Measurements from ENCODE around the gene TLR5. TPM values are rescaled to one million over a fixed set of nuclear protein-coding genes. Genes with fewer than 3 reads are reported as not detected.

TLR5 gene
- total and polyA plus RNA-seq, 3 donors from 2014 or later, result 4.2 to 13.8 (median 5.4) TPM

GRCh38 chr1:223097713-223098112 is 45.3 kb downstream of the TLR5 start:
- Histone ChIP-seq H3K4me1 (no peaks in the 10 kb centered on the region), H3K27ac (no peak overlapping the region), H3K27me3 (no peaks in the 10 kb centered on the region), H3K4me3 (no peak overlapping the region), H3K36me3 (ENCODE audit: low read depth, missing control alignments) (no peaks in the 10 kb centered on the region), H3K9me3 (no peaks in the 10 kb centered on the region)
- WGBS, 2 donors, result 78 to 80% methylated on average over 1 of the region's 1 CpG
- intact Hi-C loops (cut with DNase I; ENCODE audit: low total_unique reads), result no loop called here
- TF ChIP-seq POLR2A (IDR thresholded peaks at IDR 0.05), result no peak
- no peak for TF ChIP-seq CTCF (IDR thresholded peaks at IDR 0.05)
- DNase-seq, result no peak

GRCh38 chr1:223095870-223096269 is 47.2 kb downstream of the TLR5 start:
- Histone ChIP-seq H3K9me3 (no peaks in the 10 kb centered on the region), H3K36me3 (ENCODE audit: low read depth, missing control alignments) (no peaks in the 10 kb centered on the region), H3K4me3 (no peak overlapping the region), H3K4me1 (no peaks in the 10 kb centered on the region), H3K27ac (no peak overlapping the region), H3K27me3 (no peaks in the 10 kb centered on the region)
- WGBS, 2 donors, result 83 to 91% methylated on average over 4 of the region's 4 CpGs
- TF ChIP-seq POLR2A (IDR thresholded peaks at IDR 0.05) (no peak), CTCF (IDR thresholded peaks at IDR 0.05) (no peak)
- DNase-seq, result no peak
- intact Hi-C loops (cut with DNase I; ENCODE audit: low total_unique reads), result no loop called here

GRCh38 chr1:223091896-223092295 is 51.2 kb downstream of the TLR5 start:
- Histone ChIP-seq H3K36me3 (ENCODE audit: low read depth, missing control alignments) (no peaks in the 10 kb centered on the region), H3K4me3 (no peak overlapping the region), H3K9me3 (no peaks in the 10 kb centered on the region), H3K4me1 (peaks cover 5% of the 10 kb centered on the region), H3K27me3 (no peaks in the 10 kb centered on the region), H3K27ac (no peak overlapping the region)
- no peak for DNase-seq
- intact Hi-C loops (cut with DNase I; ENCODE audit: low total_unique reads), result no loop called here
- 82 to 84% methylated on average over 5 to 6 of the region's 6 CpGs for WGBS, 2 donors
- no peak for TF ChIP-seq POLR2A (IDR thresholded peaks at IDR 0.05)
- no peak for TF ChIP-seq CTCF (IDR thresholded peaks at IDR 0.05)

GRCh38 chr1:223089250-223089649 is 53.8 kb downstream of the TLR5 start:
- DNase-seq, result no peak
- Histone ChIP-seq H3K4me1 (peaks cover 12% of the 10 kb centered on the region), H3K36me3 (ENCODE audit: low read depth, missing control alignments) (no peaks in the 10 kb centered on the region), H3K4me3 (no peak overlapping the region), H3K27me3 (no peaks in the 10 kb centered on the region), H3K27ac (no peak overlapping the region), H3K9me3 (no peaks in the 10 kb centered on the region)
- WGBS, 2 donors, result 90% methylated on average over 11 of the region's 11 CpGs
- intact Hi-C loops (cut with DNase I; ENCODE audit: low total_unique reads), result loop anchor here (5.0 kb wide), 1 partner anchor 297 kb away; no protein-coding TSS in a partner anchor
- TF ChIP-seq CTCF (IDR thresholded peaks at IDR 0.05) (no peak), POLR2A (IDR thresholded peaks at IDR 0.05) (no peak)

GRCh38 chr1:223088713-223089240 is 54.3 kb downstream of the TLR5 start:
- H3K27ac ChIP-seq, result no peak overlapping the region
- H3K4me3 ChIP-seq, result no peak overlapping the region
- 85 to 92% methylated on average over 13 of the region's 13 CpGs for WGBS, 2 donors
- H3K27me3 ChIP-seq, result no peaks in the 10 kb centered on the region
- H3K9me3 ChIP-seq, result no peaks in the 10 kb centered on the region
- intact Hi-C loops (cut with DNase I; ENCODE audit: low total_unique reads), result loop anchor here (5.0 kb wide), 1 partner anchor 296 kb away; no protein-coding TSS in a partner anchor
- H3K36me3 ChIP-seq (ENCODE audit: low read depth, missing control alignments), result no peaks in the 10 kb centered on the region
- peaks cover 15% of the 10 kb centered on the region for H3K4me1 ChIP-seq
- TF ChIP-seq POLR2A (IDR thresholded peaks at IDR 0.05), result no peak
- no peak for TF ChIP-seq CTCF (IDR thresholded peaks at IDR 0.05)
- no peak for DNase-seq

Measured in testis (tissue), 3 donors.